ENCODE measurements around the gene CYTH4. TPM values are rescaled to one million over a fixed set of nuclear protein-coding genes. Genes with fewer than 3 reads are reported as not detected.

Gene CYTH4
- total RNA-seq, 4 donors from 2014 or later, result 3.8 to 12.2 (median 5.9) TPM

- DNase-seq, result no peak
- TF ChIP-seq POLR2A (IDR thresholded peaks at IDR 0.05), result no peak
Observed at GRCh38 chr22:37274380-37274862, 7.9 kb upstream of the CYTH4 start.

GRCh38 chr22:37275134-37275533 lies 7.2 kb upstream of the CYTH4 start:
- no peaks in the 10 kb centered on the region for H3K9me3 ChIP-seq
- no peaks in the 10 kb centered on the region for H3K36me3 ChIP-seq
- TF ChIP-seq POLR2A (IDR thresholded peaks at IDR 0.05), result no peak
- TF ChIP-seq, protein P1, sequence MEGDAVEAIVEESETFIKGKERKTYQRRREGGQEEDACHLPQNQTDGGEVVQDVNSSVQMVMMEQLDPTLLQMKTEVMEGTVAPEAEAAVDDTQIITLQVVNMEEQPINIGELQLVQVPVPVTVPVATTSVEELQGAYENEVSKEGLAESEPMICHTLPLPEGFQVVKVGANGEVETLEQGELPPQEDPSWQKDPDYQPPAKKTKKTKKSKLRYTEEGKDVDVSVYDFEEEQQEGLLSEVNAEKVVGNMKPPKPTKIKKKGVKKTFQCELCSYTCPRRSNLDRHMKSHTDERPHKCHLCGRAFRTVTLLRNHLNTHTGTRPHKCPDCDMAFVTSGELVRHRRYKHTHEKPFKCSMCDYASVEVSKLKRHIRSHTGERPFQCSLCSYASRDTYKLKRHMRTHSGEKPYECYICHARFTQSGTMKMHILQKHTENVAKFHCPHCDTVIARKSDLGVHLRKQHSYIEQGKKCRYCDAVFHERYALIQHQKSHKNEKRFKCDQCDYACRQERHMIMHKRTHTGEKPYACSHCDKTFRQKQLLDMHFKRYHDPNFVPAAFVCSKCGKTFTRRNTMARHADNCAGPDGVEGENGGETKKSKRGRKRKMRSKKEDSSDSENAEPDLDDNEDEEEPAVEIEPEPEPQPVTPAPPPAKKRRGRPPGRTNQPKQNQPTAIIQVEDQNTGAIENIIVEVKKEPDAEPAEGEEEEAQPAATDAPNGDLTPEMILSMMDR (IDR thresholded peaks at IDR 0.05), result no peak
- H3K4me3 ChIP-seq, result no peak overlapping the region
- H3K27ac ChIP-seq, result no peak overlapping the region
- intact Hi-C loops (cut with DNase I; ENCODE audit: low total_unique reads), result no loop called here
- no peak for DNase-seq
- no peaks in the 10 kb centered on the region for H3K4me1 ChIP-seq
- no peaks in the 10 kb centered on the region for H3K27me3 ChIP-seq

More at GRCh38 chr22:37274380-37274862, 7.9 kb upstream of the CYTH4 start:
- no peaks in the 10 kb centered on the region for H3K36me3 ChIP-seq
- no peaks in the 10 kb centered on the region for H3K27me3 ChIP-seq
- H3K27ac ChIP-seq, result no peak overlapping the region
- H3K4me1 ChIP-seq, result no peaks in the 10 kb centered on the region
- intact Hi-C loops (cut with DNase I; ENCODE audit: low total_unique reads), result no loop called here
- no peaks in the 10 kb centered on the region for H3K9me3 ChIP-seq
- H3K4me3 ChIP-seq, result no peak overlapping the region

DNA sequence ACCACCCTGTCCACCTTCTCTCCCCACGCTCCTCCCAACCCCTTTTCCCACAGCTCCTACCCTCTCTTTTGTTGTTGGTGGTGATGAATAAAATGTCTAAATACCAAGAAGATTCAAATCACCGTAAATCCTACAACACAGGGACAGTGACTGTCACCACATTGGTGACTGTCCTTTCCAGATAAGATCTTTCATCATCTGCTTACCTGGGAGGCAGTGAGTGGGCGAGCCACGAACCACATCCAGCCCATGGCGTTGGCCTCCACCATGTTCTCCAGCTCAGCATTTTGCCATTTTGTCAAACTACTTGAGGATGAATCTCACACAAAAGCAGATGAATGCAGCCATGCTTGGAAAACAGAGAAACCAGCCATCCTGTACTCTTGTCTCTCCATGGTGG lies 6.7 kb upstream of the CYTH4 start:
- H3K4me1 ChIP-seq, result no peaks in the 10 kb centered on the region
- no peak for DNase-seq
- no peak overlapping the region for H3K4me3 ChIP-seq
- no peaks in the 10 kb centered on the region for H3K9me3 ChIP-seq
- TF ChIP-seq, protein P1 (IDR thresholded peaks at IDR 0.05), result no peak
- TF ChIP-seq POLR2A (IDR thresholded peaks at IDR 0.05), result no peak
- no peaks in the 10 kb centered on the region for H3K27me3 ChIP-seq
- no peaks in the 10 kb centered on the region for H3K36me3 ChIP-seq
- intact Hi-C loops (cut with DNase I; ENCODE audit: low total_unique reads), result no loop called here
- H3K27ac ChIP-seq, result no peak overlapping the region

GRCh38 chr22:37276776-37277175 lies 5.5 kb upstream of the CYTH4 start:
- no peaks in the 10 kb centered on the region for H3K36me3 ChIP-seq
- intact Hi-C loops (cut with DNase I; ENCODE audit: low total_unique reads), result no loop called here
- H3K4me1 ChIP-seq, result no peaks in the 10 kb centered on the region
- H3K27me3 ChIP-seq, result no peaks in the 10 kb centered on the region
- no peak for TF ChIP-seq POLR2A (IDR thresholded peaks at IDR 0.05)
- TF ChIP-seq, protein P1 (IDR thresholded peaks at IDR 0.05), result no peak
- no peak overlapping the region for H3K4me3 ChIP-seq
- no peak overlapping the region for H3K27ac ChIP-seq
- H3K9me3 ChIP-seq, result no peaks in the 10 kb centered on the region
- DNase-seq, result no peak

DNA sequence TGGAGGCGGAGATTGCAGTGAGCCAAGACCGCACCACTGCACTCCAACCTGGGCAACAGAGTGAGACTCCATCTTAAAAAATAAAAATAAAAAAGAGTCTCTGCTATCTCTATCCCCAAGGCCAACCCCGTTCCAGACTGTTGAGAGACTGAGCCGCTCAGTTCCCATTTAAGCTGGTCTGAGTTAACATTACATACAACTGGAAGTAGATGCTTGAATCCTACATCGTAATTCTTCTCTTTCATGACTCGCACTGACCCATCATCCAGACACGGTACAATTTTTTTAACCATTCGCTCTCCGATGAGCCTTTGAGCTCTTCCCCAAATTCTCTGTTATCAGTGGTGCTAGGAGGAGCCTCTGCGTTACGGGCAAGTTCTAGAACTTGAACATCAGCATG lies 4.9 kb upstream of the CYTH4 start:
- Histone ChIP-seq H3K9me3 (no peaks in the 10 kb centered on the region), H3K27ac (no peak overlapping the region), H3K27me3 (no peaks in the 10 kb centered on the region), H3K4me3 (no peak overlapping the region), H3K36me3 (no peaks in the 10 kb centered on the region), H3K4me1 (no peaks in the 10 kb centered on the region)
- TF ChIP-seq POLR2A (IDR thresholded peaks at IDR 0.05), result no peak
- TF ChIP-seq, protein P1 (IDR thresholded peaks at IDR 0.05), result no peak
- intact Hi-C loops (cut with DNase I; ENCODE audit: low total_unique reads), result no loop called here
- DNase-seq, result no peak

GRCh38 chr22:37278261-37278660 lies 4.0 kb upstream of the CYTH4 start:
- Histone ChIP-seq H3K27me3 (no peaks in the 10 kb centered on the region), H3K27ac (no peak overlapping the region), H3K9me3 (no peaks in the 10 kb centered on the region), H3K36me3 (no peaks in the 10 kb centered on the region), H3K4me1 (no peaks in the 10 kb centered on the region), H3K4me3 (no peak overlapping the region)
- TF ChIP-seq, protein P1 (IDR thresholded peaks at IDR 0.05), result no peak
- no peak for TF ChIP-seq POLR2A (IDR thresholded peaks at IDR 0.05)
- intact Hi-C loops (cut with DNase I; ENCODE audit: low total_unique reads), result no loop called here
- no peak for DNase-seq

Measured in uterus (tissue), 4 donors.